Kidney tubule cell (primary cell): ENCODE measurements around the gene LRMDA.
"Not testable (repeated sequence)": the region's sequence is repeated elsewhere in the genome, so short reads cannot be mapped to it uniquely, and the experiment has no call there.

Experiments used
- DNase-seq: peaks from one replicate; pipeline ENCODE4 v3.0.0-alpha.2; 2018; ENCODE audit warnings: low spot score

Gene LRMDA

GRCh38 chr10:76126607-76127527 is 695.4 kb downstream of the LRMDA start:
- DNase-seq, result peak; percentile 6

- no peak for DNase-seq
Measured at GRCh38 chr10:76127984-76128589, 696.7 kb downstream of the LRMDA start.

- DNase-seq, result no peak
Measured at GRCh38 chr10:76129213-76129612, 697.8 kb downstream of the LRMDA start.

GRCh38 chr10:76130892-76131291 is 699.5 kb downstream of the LRMDA start:
- no peak for DNase-seq

GRCh38 chr10:76133597-76134255 is 702.3 kb downstream of the LRMDA start:
- DNase-seq, result no peak

- peak; percentile 67 for DNase-seq
Measured at GRCh38 chr10:76136961-76137360, 705.5 kb downstream of the LRMDA start.

GRCh38 chr10:76138286-76138685 is 706.9 kb downstream of the LRMDA start:
- no peak for DNase-seq

- no peak for DNase-seq
Measured at GRCh38 chr10:76138906-76139305, 707.5 kb downstream of the LRMDA start.

GRCh38 chr10:76139431-76139830 is 708.0 kb downstream of the LRMDA start:
- no peak for DNase-seq

GRCh38 chr10:76141376-76141775 is 710.0 kb downstream of the LRMDA start:
- no peak for DNase-seq

- DNase-seq, result not testable (repeated sequence)
Measured at GRCh38 chr10:76148217-76148616, 716.8 kb downstream of the LRMDA start.

- DNase-seq, result peak; percentile 79
Measured at GRCh38 chr10:76149182-76149581, 717.8 kb downstream of the LRMDA start.

GRCh38 chr10:76149602-76150138 is 718.2 kb downstream of the LRMDA start:
- no peak for DNase-seq

- peak; percentile 92 for DNase-seq
Measured at GRCh38 chr10:76150139-76150875, 718.9 kb downstream of the LRMDA start.

- DNase-seq, result no peak
Measured at GRCh38 chr10:76150876-76151288, 719.5 kb downstream of the LRMDA start.

- DNase-seq, result no peak
Measured at GRCh38 chr10:76152186-76152585, 720.8 kb downstream of the LRMDA start.

GRCh38 chr10:76155961-76156360 is 724.5 kb downstream of the LRMDA start:
- no peak for DNase-seq

GRCh38 chr10:76160446-76161300 is 729.2 kb downstream of the LRMDA start:
- no peak for DNase-seq

- no peak for DNase-seq
Measured at GRCh38 chr10:76161301-76161582, 729.8 kb downstream of the LRMDA start.

GRCh38 chr10:76168437-76168836 is 737.0 kb downstream of the LRMDA start:
- DNase-seq, result no peak

- no peak for DNase-seq
Measured at GRCh38 chr10:76169246-76169645, 737.8 kb downstream of the LRMDA start.
